Esophagus squamous epithelium (tissue), 4 donors: ENCODE results near the gene GDAP1L1.

ENCODE experiments used
- POLR2A ChIP-seq, 4 donors: fragments of 450-650 bp; IDR thresholded peaks; one replicate each; pipeline ENCODE4 v1.6.1; 2017; ENCODE audit warnings: antibody characterized with exemption in 4 of 4, mild to moderate bottlenecking in 4 of 4, moderate library complexity in 3 of 4
- TF ChIP-seq, protein P1 (sequence below), 6 experiments: fragments of 450-650 bp in 4 of 6; fragments of 200-600 bp in 2 of 6; sonication (generic) in 2 of 6; IDR thresholded peaks; one replicate each; pipeline ENCODE4 v1.5.1; 2016 to 2019; ENCODE audit warnings: antibody characterized with exemption in 6 of 6, mild to moderate bottlenecking in 4 of 6, moderate library complexity in 4 of 6

GRCh38 chr20:44233436-44234016, 13.6 kb upstream of the GDAP1L1 start:
- TF ChIP-seq POLR2A (IDR thresholded peaks at IDR 0.05), result no peak
- TF ChIP-seq, protein P1, sequence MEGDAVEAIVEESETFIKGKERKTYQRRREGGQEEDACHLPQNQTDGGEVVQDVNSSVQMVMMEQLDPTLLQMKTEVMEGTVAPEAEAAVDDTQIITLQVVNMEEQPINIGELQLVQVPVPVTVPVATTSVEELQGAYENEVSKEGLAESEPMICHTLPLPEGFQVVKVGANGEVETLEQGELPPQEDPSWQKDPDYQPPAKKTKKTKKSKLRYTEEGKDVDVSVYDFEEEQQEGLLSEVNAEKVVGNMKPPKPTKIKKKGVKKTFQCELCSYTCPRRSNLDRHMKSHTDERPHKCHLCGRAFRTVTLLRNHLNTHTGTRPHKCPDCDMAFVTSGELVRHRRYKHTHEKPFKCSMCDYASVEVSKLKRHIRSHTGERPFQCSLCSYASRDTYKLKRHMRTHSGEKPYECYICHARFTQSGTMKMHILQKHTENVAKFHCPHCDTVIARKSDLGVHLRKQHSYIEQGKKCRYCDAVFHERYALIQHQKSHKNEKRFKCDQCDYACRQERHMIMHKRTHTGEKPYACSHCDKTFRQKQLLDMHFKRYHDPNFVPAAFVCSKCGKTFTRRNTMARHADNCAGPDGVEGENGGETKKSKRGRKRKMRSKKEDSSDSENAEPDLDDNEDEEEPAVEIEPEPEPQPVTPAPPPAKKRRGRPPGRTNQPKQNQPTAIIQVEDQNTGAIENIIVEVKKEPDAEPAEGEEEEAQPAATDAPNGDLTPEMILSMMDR (IDR thresholded peaks at IDR 0.05), result no peak
